ENCODE results near the gene FXYD7.

DNA sequence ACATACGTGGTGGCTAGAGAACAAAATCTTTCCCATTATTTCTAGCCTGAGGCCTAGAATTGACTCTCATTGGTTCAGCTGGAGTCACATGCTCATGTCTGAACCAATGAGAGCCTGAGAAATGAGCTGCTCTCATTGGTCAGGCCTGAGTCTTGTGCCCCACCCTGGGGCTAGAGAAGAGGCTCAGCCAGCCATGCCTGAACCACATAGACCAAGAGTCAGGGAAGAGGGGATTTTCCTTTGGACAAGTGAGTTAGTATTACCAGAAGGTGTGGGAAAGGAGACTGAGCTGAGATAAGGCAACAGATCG lies 18.3 kb downstream of the FXYD7 start:
- no peak for TF ChIP-seq POLR2A (IDR thresholded peaks at IDR 0.05)
- TF ChIP-seq, protein P1, sequence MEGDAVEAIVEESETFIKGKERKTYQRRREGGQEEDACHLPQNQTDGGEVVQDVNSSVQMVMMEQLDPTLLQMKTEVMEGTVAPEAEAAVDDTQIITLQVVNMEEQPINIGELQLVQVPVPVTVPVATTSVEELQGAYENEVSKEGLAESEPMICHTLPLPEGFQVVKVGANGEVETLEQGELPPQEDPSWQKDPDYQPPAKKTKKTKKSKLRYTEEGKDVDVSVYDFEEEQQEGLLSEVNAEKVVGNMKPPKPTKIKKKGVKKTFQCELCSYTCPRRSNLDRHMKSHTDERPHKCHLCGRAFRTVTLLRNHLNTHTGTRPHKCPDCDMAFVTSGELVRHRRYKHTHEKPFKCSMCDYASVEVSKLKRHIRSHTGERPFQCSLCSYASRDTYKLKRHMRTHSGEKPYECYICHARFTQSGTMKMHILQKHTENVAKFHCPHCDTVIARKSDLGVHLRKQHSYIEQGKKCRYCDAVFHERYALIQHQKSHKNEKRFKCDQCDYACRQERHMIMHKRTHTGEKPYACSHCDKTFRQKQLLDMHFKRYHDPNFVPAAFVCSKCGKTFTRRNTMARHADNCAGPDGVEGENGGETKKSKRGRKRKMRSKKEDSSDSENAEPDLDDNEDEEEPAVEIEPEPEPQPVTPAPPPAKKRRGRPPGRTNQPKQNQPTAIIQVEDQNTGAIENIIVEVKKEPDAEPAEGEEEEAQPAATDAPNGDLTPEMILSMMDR (IDR thresholded peaks at IDR 0.05) = no peak

Measured in esophagus squamous epithelium (tissue), 4 donors.